ENCODE measurements around the gene STIM1. TPM values are rescaled to one million over a fixed set of nuclear protein-coding genes. Genes with fewer than 3 reads are reported as not detected.

The STIM1 gene
- total and polyA plus RNA-seq, 10 of the 15 experiments (the other 5 are each of a cell fraction or from before 2014, with no cell fraction given): 8.6 to 57.7 (median 29.3) TPM

- no peak for TF ChIP-seq CHD1 (IDR thresholded peaks at IDR 0.05; ENCODE audit: low read depth, low read length)
- TF ChIP-seq PAX5 (IDR thresholded peaks at IDR 0.05; ENCODE audit: borderline replicate concordance, low read depth, low read length): no peak; the same call in 1 of the 2 replicates
- no peak for TF ChIP-seq BCLAF1 (IDR thresholded peaks at IDR 0.05)
- TF ChIP-seq SPI1 (IDR thresholded peaks at IDR 0.05; ENCODE audit: borderline replicate concordance, insufficient read depth, low read depth, low read length): peak; percentile 27; the same call in 1 of the 2 replicates
- TF ChIP-seq, protein P1, sequence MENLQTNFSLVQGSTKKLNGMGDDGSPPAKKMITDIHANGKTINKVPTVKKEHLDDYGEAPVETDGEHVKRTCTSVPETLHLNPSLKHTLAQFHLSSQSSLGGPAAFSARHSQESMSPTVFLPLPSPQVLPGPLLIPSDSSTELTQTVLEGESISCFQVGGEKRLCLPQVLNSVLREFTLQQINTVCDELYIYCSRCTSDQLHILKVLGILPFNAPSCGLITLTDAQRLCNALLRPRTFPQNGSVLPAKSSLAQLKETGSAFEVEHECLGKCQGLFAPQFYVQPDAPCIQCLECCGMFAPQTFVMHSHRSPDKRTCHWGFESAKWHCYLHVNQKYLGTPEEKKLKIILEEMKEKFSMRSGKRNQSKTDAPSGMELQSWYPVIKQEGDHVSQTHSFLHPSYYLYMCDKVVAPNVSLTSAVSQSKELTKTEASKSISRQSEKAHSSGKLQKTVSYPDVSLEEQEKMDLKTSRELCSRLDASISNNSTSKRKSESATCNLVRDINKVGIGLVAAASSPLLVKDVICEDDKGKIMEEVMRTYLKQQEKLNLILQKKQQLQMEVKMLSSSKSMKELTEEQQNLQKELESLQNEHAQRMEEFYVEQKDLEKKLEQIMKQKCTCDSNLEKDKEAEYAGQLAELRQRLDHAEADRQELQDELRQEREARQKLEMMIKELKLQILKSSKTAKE (IDR thresholded peaks at IDR 0.05; ENCODE audit: low read depth, poor library complexity, severe bottlenecking): no peak
- 0 out of 2 replicates have a peak, but pooled peaks have one; percentile 29 for TF ChIP-seq RELB (IDR thresholded peaks at IDR 0.05; ENCODE audit: low read depth)
- peak; percentile 63 for TF ChIP-seq NR2F1 (conservative IDR thresholded peaks at IDR 0.05)
- TF ChIP-seq ZNF622 (IDR thresholded peaks at IDR 0.05): no peak
- peak; percentile 86; the same call in 1 of the 2 replicates for TF ChIP-seq STAT1 (conservative IDR thresholded peaks at IDR 0.05)
- peak; percentile 77 for TF ChIP-seq IKZF1 (conservative IDR thresholded peaks at IDR 0.05)
- no peak for TF ChIP-seq HCFC1 (IDR thresholded peaks at IDR 0.05; ENCODE audit: low read length)
- 0 out of 2 replicates have a peak, but pooled peaks have one; percentile 22 for TF ChIP-seq MTA3 (IDR thresholded peaks at IDR 0.05; ENCODE audit: borderline replicate concordance, low read length)
- no peak; the same call in 1 of the 2 replicates for TF ChIP-seq ATF2 (IDR thresholded peaks at IDR 0.05; ENCODE audit: low read length)
- no peak for TF ChIP-seq BMI1 (IDR thresholded peaks at IDR 0.05; ENCODE audit: borderline replicate concordance)
- peak; percentile 38; the same call in 1 of the 2 replicates for TF ChIP-seq CREM (IDR thresholded peaks at IDR 0.05; ENCODE audit: low read depth)
- no peak for TF ChIP-seq YBX1 (IDR thresholded peaks at IDR 0.05)
- no peak for TF ChIP-seq ELK1 (IDR thresholded peaks at IDR 0.05; ENCODE audit: low read depth, low read length)
- TF ChIP-seq, protein P2, sequence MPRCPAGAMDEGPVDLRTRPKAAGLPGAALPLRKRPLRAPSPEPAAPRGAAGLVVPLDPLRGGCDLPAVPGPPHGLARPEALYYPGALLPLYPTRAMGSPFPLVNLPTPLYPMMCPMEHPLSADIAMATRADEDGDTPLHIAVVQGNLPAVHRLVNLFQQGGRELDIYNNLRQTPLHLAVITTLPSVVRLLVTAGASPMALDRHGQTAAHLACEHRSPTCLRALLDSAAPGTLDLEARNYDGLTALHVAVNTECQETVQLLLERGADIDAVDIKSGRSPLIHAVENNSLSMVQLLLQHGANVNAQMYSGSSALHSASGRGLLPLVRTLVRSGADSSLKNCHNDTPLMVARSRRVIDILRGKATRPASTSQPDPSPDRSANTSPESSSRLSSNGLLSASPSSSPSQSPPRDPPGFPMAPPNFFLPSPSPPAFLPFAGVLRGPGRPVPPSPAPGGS (IDR thresholded peaks at IDR 0.05; ENCODE audit: borderline replicate concordance, insufficient read depth, low read depth, low read length, poor library complexity, severe bottlenecking): no peak
These were observed 13.8 kb upstream of the STIM1 start (continued) for GRCh38 chr11:3841426-3842350.

Measured in GM12878 (cell line).